HG03095 (cell line): ENCODE results near the gene MACROD1.

Experiments
- ATAC-seq: cut with Tn5 transposase; IDR thresholded peaks from one replicate; pipeline ENCODE4 v1.9.1; 2021; ENCODE audit warnings: moderate library complexity; ENCODE audit not compliant: unreplicated experiment

MACROD1 gene, protein sequence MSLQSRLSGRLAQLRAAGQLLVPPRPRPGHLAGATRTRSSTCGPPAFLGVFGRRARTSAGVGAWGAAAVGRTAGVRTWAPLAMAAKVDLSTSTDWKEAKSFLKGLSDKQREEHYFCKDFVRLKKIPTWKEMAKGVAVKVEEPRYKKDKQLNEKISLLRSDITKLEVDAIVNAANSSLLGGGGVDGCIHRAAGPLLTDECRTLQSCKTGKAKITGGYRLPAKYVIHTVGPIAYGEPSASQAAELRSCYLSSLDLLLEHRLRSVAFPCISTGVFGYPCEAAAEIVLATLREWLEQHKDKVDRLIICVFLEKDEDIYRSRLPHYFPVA

DNA sequence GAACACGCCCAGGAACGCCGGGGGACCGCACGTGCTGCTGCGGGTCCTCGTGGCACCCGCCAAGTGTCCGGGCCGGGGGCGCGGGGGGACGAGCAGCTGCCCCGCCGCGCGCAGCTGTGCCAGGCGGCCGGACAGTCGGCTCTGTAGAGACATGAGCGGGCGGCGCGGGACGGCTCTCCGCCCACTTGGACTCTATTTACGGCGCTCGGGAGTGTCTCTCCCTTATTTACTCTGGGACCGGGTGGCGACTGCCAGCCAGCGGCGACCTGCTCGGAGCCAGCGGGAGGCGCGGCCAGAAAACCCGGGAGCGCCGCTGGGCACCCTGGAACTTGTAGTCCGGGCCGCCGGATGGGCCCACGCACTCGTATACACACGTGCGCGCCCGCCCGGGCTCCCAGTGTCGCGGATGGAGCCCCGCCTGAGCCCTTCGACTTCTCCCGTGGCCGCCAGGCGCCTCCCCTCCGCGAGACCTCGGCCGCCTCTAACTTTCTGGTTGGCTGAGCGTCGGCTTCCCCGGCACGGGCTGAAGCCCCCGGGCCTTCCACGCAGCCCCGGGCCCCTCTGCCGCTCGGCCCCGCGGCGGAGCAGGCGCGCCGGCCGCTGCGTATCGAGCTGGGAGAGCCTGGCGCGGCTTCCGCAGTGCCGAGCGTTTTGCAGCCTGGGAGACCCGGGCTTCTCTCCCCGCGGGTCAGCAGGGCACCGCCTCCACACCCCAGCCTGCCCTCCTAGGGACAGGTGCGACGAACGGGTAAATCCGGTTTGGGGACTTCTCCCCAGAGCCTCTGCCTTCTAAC lies at the start of gene MACROD1:
Gene MACROD1 (minus strand): TSS at position 272 of the 794 bp plus-strand sequence. CDS start 119 bp downstream, at position 153.
- peak; percentile 71 for ATAC-seq

DNA sequence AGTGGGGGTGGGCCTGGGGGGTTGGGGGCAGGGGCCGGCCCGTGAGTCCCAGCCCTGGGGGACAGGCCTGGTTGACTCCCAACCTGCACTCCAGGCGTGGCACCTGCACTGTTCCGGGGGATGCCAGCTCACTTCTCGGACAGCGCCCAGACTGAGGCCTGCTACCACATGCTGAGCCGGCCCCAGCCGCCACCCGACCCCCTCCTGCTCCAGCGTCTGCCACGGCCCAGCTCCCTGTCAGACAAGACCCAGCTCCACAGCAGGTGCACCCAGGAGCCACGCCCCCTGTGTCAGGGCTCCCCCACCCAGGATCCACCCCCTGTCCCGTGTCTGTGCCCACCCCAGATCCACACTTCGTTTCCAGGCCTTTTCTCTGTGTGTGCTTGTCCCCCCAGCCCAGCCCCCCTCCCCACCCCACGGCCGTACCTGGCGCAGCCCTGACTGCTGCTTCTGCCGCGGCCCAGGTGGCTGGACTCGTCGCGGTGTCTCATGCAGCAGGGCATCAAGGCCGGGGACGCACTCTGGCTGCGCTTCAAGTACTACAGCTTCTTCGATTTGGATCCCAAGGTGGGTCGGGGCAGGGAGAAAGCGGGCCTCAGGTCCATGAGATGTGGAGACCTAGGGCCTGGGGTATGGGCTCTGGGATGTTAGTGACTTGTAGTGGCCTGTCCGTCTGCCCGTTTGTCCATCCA lies 45.4 kb upstream of the MACROD1 start:
- no peak for ATAC-seq

DNA sequence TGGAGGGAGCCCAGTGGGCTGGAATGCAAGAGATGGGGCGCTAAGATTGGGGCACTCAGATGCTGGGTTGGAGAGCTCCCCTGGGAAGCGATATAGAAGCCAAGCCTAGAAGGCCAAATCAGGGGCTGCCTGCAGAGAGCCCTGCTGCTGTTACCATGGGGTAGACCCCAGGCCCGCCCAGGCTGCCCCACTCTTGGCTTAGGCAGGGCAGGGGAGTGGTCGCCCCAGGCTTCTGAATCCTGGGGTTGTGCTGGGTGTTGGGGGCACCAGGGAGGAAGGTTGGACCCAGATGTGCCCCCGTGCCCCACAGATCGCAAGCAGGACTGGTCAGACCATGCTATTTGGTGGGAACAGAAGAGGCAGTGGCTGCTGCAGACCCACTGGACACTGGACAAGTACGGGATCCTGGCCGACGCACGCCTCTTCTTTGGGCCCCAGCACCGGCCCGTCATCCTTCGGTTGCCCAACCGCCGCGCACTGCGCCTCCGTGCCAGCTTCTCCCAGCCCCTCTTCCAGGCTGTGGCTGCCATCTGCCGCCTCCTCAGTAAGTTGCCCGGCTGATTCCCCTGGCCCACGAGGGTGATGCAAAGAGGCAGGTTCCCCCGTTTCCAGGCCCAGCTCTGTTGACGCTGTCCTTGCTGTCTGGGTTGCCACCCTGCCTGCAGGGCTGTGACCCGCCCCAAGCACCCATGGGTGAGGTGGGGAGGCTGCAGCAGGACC lies 44.5 kb upstream of the MACROD1 start:
- no peak for ATAC-seq

DNA sequence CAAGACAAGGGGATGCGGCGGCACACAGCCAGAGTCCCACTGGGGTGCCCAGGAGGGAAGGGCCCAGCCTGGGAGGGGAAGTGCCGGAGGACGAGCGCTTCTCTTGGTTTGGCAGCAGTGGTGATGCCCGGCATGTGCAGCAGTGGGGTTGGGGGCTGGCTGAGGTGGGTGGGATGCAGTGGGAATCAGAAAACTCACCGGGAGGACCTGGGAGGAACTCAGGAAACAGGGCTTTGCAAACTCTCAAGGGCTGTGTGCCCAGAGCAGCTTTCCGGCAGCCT lies 43.6 kb upstream of the MACROD1 start:
- no peak for ATAC-seq

DNA sequence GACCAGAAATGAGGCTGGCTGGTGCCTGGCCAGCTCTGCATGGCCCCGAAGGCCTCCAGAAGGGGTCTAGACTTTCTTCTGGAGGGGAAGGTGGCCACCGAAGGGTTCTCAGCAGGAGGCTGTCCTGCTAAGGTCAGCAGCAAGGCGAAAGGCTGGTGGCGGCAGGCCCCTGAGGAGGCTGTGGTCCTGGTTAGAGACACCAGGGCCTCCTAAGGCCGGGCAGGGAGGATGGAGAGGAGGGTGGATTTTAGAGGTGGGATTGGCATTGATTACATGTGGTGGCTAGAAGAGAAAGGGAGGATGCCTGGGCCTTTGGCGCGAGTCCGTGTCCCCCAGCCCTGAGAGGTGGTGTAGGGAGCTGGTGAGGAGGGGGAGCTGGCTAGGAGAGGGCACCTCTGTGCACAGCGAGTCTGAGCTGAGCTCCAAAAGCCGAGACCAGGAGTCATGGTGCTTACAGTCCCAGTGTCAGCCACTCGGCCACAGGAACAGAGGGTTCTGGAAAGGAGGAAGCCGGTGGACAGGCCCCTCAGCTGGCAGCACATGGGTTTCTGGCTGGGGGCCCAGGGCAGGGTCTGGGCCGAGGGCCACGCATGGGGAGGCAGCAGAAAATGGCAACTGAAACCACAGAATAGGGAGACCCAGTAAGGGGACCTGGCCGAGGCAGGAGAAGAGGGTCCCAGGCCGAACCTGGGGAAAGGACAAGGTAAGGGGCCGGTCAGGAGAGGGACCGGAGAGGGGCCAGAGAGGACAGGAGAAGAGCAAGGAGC lies 43.1 kb upstream of the MACROD1 start:
- ATAC-seq = no peak

DNA sequence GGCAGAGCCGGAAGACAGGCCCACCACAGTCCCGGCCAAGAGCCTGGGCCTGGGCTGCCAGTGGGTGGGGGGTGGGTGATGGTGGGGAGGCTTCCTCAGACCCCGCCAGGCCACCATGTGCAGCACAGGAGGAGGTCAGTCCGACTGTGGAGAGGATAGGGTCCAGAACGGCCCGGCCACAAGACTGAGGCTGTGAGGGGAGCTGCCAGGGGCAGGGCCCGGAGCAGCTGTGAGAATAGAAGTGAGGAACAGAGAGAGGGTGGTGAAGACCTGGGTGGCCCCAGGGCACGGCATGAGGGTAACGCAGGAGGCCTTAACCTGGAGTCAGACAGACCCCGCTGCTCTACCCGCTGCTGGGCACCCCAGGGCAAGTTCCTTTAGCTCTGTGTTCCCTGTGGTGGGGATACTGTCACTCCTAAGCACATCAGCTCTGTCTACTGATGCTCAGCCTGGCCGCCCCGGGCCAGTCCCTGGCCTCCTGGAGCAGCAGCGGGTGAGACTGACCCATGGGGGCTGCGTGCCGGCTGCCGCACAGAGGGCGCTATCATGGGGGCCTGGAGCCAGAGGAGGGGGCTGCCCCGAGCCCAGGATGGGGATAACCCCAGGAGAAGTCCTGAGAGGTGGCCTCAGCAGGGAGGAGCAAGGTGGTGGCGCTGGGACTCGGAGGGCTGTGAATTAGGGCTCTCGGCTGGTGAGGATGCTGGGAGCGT lies 42.3 kb upstream of the MACROD1 start:
- ATAC-seq = no peak

DNA sequence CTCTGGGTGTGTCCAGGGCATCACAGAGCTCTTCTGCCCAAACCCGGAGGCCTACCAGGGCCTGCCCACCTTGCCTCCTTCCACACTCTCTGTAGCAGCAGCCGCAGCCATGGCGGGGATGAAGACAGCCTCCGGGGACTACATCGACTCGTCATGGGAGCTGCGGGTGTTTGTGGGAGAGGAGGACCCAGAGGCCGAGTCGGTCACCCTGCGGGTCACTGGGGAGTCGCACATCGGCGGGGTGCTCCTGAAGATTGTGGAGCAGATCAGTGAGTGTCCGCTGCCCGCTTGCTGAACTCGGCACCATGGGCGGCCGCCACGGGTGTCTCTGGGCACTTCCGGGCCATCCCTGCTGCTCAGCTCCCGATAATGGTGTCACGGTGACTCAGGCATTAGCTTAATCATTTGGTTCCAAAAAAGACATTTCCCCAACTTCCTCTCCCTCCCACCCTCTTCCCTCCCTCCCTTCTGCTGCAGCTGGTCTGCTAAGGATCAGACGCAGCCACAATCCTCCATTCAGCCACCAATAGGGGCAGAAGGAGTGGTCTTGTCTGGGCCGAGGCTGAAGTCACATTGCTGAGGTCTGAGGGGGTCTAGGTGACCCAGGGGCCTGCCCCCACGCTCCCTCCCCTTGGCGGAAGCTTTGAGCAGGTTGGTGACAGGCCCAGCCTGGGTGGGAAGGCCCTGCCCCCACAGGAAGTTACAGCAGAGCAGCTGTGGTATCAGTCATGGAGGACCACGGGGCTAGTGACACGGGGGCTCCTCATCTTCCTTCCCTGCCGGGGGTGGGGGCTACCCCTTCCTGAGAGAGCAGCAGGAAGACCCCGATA lies 41.6 kb upstream of the MACROD1 start:
- ATAC-seq = peak; percentile 62

DNA sequence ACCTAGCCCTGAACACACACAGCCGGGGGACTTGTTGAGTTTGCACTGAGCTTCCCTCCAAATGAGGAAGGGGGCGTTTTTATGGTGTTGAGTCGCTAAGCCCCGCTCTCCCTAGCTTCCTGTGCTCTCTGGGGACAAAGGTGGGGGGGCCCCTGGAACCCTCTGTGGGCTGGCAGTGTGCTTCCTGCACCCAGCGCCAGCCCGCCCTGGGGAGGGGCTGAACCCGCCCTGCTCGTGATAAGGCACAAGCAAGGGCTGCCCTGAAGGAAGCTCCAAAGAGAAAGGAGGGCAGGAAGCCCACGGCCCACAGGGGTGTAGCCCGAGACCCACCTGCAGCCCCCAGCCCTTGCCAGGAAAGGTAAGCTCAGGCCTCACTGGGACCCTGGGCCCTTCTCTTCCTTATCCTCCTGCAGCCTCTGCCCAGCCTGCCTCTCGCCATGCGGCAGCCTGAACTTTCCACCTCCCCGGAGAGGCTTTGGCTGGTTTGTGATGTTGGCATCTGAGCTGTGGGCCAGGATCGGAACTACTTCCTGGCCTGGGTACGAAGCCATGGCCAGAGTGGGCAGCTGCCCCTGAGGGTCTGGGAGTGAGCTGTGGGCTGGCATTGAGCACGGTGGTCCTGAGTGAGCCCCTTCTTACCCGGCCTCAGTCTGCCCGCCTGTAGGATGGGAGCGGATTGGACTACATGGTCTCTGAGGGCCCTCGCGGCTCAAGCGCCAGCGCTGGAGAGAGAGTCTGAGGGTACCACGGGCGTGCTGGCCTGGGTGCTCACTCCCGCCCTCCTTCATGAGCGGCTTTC lies 40.7 kb upstream of the MACROD1 start, which contains the start of gene FERMT3:
Gene FERMT3 (plus strand): TSS at position 265 of the 799 bp plus-strand sequence. CDS start 644 bp downstream, outside the sequence.
- no peak for ATAC-seq

DNA sequence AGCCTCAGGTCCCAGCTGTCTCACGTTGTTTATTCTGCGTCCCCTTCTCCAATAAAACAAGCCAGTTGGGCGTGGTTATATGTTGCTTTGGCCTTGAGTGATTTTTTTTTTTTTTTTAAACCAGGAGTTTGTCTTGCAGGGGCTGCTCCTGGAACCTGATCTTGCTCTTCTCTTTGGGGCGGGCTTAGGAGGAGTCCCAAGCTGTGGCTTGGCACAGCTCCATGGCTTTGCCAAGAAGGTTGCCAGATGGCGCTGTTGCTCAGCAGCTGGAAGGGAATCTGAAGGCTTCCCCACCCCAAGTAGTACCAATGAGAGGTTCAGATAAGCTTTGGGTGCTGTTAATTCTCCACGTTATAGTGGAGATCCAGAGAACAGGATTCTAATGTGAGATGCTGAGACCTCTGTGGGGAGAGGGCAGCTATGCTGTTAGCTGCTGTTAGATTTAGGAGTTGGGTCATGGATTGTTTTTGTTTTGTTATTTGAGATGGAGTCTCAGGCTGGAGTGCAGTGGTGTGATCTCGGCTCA lies 38.6 kb upstream of the MACROD1 start:
- no peak for ATAC-seq

DNA sequence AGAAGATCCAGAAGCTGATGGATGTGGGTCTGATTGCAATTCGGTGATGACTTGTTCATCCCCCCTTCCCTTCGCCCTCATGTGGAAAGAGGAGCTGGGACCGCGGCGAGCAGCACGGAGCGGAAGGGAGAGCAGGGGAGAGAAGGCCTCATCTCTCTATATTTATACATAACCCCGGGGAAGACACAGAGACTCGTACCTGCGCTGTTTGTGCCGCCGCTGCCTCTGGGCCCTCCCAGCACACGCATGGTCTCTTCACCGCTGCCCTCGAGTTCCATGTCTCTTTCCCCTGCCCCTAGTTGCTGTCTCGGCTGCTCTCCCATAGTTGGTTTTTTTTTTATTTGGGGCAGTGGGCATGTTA lies 38.1 kb upstream of the MACROD1 start:
- ATAC-seq = no peak

DNA sequence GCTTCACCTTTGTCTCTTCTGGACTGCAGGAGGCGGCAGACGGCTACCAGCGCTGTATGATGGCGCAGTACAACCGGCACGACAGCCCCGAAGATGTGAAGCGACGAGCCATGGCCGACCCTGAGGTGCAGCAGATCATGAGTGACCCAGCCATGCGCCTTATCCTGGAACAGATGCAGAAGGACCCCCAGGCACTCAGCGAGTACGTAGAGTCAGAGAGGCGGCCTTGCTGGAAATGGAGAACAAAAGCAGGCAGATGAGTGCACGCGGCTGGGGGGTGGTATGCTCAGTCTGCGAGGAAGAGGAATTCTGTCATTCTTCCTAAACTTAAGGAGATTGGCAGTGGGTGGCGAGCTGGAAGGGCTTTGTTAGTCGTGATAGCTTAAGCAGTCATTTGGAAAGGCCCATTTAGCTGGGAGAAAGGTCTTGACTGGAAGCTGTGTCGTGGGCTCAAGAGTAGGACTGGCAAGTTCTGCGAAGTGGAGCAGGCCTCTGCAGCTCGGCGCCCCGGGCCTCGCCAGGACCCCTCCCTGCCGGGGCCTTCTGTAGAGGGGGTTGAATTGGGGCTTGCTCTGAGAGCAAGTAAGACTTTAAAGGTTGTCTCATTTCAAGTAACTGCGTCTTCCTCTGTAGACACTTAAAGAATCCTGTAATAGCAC lies 37.6 kb upstream of the MACROD1 start:
- no peak for ATAC-seq

DNA sequence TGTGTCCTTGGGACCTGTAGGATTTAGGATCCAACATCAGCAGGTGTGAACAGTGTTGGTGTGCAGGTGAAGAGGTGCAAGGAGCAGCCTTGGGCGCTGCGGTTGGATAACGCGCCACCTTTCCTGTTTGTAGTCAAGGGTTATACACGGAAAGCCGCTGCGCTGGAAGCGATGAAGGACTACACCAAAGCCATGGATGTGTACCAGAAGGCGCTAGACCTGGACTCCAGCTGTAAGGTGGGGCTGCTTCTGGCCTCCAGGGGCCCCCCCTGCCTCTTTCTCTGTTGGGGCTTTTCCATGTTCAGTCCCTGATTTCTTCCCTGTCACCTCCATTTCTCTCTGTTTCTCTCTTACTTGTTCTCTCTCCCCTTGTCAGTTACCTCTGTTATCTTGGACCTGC lies 37.1 kb upstream of the MACROD1 start:
- ATAC-seq = no peak

DNA sequence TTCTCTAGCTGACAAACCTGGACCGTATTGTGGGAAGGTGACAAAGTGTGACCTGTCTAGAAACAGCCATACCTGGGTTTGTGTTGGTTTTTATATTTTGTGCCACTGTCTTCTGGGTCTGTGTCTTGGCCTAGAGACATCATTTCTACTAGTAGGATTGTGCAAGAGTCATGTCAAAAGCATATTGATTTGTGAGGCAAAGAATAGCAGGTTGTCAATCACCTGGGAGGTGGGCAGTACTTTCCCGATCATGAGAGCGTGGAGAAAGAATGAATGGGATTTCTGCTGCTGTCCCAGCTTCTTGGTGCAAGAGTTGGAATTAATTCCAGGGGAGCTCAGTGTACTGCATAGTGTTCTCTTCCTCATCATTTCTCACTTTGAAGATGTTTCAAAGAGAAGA lies 35.6 kb upstream of the MACROD1 start:
- ATAC-seq = no peak

DNA sequence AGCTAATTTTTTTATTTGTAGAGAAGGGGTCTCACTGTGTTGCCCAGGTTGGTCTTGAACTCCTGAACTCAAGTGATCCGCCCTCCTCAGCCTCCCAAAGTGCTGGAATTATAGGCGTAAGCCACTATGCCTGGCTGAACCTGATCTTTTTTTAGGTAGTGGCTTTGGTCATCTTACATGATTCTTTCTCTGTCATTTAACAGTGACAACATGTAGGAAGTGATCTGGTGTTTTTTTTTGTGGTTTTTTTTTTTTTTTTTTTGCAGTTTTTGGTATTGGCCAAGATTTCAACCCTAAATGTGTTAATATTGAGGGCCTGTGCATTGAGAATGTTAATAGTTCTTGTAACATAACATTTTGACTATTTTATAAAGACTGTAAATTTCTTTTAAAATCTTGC lies 32.6 kb upstream of the MACROD1 start:
- ATAC-seq = no peak

DNA sequence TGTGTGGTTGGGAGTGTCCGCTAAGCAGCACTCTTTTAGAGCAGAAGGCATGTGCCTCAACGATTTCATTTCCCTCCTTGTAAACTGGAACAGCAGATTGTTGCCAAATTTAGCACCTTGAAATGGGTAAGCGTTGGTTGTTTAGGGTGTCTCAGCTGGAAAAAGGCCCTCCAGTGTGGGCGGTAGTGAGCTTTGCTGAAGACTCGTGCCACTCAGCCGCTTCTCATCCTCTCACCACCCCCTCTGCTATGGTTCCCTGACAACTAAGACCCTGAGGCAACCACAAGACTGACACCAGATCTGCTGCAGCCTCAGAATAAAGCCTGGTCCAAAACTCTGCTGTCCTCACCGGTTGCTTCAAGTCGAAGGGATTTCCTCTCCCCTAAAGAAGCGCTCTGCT lies 30.7 kb upstream of the MACROD1 start:
- ATAC-seq = no peak

DNA sequence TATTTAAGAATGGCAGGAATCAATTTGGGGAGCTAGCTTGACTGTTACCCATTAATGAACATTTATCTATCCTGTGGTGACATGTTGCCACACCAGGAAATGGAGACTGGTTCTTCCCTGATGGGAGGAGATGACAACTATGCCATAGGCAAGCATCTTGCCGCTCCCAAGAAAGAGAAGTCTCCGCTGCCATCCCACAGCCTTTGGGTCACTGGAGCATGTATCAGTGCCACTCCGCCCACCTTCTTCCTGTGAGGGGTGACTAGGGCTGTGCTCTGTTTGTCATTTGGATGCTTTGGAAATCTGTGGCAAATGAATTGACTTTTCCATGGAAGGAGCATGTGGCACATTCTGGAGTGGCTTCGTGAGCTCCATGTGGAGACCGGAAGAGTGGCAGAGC lies 26.5 kb upstream of the MACROD1 start:
- ATAC-seq = no peak

DNA sequence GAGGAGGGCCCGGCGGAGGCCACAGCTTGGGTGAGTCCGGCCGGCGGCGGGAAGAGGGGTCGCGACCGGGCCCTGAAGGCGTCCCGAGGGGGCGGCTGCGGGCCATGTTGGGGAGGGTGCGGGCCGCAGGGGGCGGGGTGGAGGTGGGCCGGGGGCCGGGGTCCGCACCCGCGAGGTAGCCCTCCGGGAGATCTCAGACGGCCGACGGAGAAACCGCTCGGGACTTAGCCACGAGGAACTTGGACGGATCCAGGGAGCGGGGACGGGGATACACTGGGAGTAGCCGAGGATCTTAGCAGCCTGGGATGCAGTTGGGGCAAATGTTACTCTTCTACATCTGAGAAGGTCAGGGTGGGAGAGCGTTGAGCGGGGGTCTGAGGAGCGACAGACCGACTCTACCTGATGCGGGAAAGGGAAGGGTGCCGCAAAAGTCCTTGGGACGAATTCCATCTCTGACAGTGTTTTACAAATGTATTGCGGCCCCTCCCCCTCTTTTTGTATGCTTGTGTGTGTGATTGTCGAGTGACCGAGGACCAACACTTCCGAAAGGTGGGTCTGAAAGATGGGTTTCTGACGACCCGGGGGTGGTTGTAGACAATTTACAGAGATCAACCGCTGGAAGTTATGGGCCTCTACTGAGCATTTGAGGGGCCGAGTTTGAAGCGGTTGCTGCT lies 20.7 kb upstream of the MACROD1 start:
- ATAC-seq = no peak
